ENCODE measurements around the gene NEDD4. TPM values are rescaled to one million over a fixed set of nuclear protein-coding genes. Genes with fewer than 3 reads are reported as not detected.

Gene NEDD4
- polyA plus RNA-seq, 1 of the 3 experiments (the other 2 are of a cell fraction): 12.9 TPM

DNA sequence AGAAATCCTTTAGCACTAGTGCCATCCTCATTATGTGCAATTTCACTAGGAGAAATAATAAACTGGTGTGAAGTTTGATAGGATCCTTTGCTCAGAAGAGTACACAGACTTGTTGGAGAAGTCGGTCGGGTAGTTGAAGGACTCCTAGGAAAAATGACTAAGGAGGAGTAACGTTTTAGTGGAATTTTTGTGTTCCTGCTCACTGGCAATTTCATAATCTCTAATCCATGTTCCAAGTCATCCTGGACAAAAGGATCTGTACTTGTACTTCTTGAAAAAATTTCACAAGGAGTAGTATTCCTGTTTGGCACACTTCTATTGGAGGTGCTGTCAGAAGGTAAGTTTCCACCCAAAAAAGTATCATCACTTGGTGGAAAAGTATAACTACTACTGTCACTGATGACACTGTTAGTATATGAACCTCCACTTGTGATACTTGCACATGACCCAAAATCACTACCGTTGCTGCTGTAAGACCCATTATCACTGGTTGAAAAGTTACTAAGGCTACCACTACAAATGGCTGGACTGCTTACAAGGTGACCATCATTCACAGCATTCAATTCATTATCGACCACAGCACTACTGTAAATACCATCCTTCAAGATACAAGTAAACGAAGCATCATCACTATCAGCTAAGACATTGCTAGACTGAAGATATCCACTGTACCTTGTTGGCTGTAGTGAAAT, 77.4 kb downstream of the NEDD4 start:
- WGBS (ENCODE audit: low lambda C conversion rate): 68% methylated on average over 6 of the region's 6 CpGs
- H3K27me3 ChIP-seq (ENCODE audit: insufficient read depth): no peaks in the 10 kb centered on the region
- H3K9me2 ChIP-seq: no peaks in the 10 kb centered on the region
- CTCF ChIA-PET: interaction anchor here (1.1 to 3.9 kb wide), 4 partner anchors 14 to 136 kb away, joined by 3 to 20 read pairs (median 10); no protein-coding TSS in a partner anchor
- peaks cover 48% of the 10 kb centered on the region for H3F3A ChIP-seq (replicated peaks; ENCODE audit: insufficient read depth)
- peaks cover 56% of the 10 kb centered on the region for H3K79me2 ChIP-seq (ENCODE audit: insufficient read depth)
- TF ChIP-seq ELF1 (IDR thresholded peaks at IDR 0.05): no peak
- no peak for TF ChIP-seq RFX5 (IDR thresholded peaks at IDR 0.05; ENCODE audit: low read length)
- TF ChIP-seq, protein P1, sequence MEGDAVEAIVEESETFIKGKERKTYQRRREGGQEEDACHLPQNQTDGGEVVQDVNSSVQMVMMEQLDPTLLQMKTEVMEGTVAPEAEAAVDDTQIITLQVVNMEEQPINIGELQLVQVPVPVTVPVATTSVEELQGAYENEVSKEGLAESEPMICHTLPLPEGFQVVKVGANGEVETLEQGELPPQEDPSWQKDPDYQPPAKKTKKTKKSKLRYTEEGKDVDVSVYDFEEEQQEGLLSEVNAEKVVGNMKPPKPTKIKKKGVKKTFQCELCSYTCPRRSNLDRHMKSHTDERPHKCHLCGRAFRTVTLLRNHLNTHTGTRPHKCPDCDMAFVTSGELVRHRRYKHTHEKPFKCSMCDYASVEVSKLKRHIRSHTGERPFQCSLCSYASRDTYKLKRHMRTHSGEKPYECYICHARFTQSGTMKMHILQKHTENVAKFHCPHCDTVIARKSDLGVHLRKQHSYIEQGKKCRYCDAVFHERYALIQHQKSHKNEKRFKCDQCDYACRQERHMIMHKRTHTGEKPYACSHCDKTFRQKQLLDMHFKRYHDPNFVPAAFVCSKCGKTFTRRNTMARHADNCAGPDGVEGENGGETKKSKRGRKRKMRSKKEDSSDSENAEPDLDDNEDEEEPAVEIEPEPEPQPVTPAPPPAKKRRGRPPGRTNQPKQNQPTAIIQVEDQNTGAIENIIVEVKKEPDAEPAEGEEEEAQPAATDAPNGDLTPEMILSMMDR (IDR thresholded peaks at IDR 0.05): no peak
- TF ChIP-seq, protein P2, sequence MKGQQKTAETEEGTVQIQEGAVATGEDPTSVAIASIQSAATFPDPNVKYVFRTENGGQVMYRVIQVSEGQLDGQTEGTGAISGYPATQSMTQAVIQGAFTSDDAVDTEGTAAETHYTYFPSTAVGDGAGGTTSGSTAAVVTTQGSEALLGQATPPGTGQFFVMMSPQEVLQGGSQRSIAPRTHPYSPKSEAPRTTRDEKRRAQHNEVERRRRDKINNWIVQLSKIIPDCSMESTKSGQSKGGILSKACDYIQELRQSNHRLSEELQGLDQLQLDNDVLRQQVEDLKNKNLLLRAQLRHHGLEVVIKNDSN (IDR thresholded peaks at IDR 0.05; ENCODE audit: borderline replicate concordance, low read depth): no peak
- TF ChIP-seq, protein P3, sequence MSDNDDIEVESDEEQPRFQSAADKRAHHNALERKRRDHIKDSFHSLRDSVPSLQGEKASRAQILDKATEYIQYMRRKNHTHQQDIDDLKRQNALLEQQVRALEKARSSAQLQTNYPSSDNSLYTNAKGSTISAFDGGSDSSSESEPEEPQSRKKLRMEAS (IDR thresholded peaks at IDR 0.05; ENCODE audit: low read depth): no peak
- TF ChIP-seq CHD2 (IDR thresholded peaks at IDR 0.05; ENCODE audit: low read length, partially characterized antibody): no peak
- TF ChIP-seq, protein P4, sequence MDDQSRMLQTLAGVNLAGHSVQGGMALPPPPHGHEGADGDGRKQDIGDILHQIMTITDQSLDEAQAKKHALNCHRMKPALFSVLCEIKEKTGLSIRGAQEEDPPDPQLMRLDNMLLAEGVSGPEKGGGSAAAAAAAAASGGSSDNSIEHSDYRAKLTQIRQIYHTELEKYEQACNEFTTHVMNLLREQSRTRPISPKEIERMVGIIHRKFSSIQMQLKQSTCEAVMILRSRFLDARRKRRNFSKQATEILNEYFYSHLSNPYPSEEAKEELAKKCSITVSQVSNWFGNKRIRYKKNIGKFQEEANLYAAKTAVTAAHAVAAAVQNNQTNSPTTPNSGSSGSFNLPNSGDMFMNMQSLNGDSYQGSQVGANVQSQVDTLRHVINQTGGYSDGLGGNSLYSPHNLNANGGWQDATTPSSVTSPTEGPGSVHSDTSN (IDR thresholded peaks at IDR 0.05): no peak
- TF ChIP-seq RAD21 (IDR thresholded peaks at IDR 0.05; ENCODE audit: low read length): no peak
- no peak for TF ChIP-seq JUND (IDR thresholded peaks at IDR 0.05)
- no peak for TF ChIP-seq RXRA (IDR thresholded peaks at IDR 0.05; ENCODE audit: borderline replicate concordance, low read depth)
- TF ChIP-seq SMC3 (IDR thresholded peaks at IDR 0.05; ENCODE audit: low read depth, low read length): no peak
- H3K9ac ChIP-seq: peak overlapping the region; percentile 74; the same call in 1 of the 2 replicates
- no peak overlapping the region for H2AFZ ChIP-seq (ENCODE audit: low read depth)
- no peaks in the 10 kb centered on the region for H4K20me1 ChIP-seq (ENCODE audit: insufficient read depth)
- peaks cover 6 to 27% of the 10 kb centered on the region in 2 experiments; a peak in 3 of 4 replicates for H3K4me1 ChIP-seq (ENCODE audit: control insufficient read depth in 1 of 2, insufficient read depth in 2 of 2, low read depth in 1 of 2, low read length in 1 of 2)
- H3K4me2 ChIP-seq: peak overlapping the region; percentile 75
- H3K27ac ChIP-seq (ENCODE audit: low read depth in 2 of 2, low read length in 1 of 2): peak overlapping the region; percentile 58 to 89; a peak in 3 of 4 replicates
- DNase-seq: no peak
- POLR2A ChIA-PET: no interaction called here
- no peaks in the 10 kb centered on the region for H3K9me3 ChIP-seq
- peak overlapping the region; percentile 39 to 63; a peak in 3 of 4 replicates for H3K4me3 ChIP-seq (ENCODE audit: low read depth in 2 of 2, low read length in 1 of 2)
- H3K36me3 ChIP-seq (replicated peaks in 1 of 2; ENCODE audit: control insufficient read depth in 1 of 2, insufficient read depth in 2 of 2, low read length in 1 of 2): no peaks in the 10 kb centered on the region

DNA sequence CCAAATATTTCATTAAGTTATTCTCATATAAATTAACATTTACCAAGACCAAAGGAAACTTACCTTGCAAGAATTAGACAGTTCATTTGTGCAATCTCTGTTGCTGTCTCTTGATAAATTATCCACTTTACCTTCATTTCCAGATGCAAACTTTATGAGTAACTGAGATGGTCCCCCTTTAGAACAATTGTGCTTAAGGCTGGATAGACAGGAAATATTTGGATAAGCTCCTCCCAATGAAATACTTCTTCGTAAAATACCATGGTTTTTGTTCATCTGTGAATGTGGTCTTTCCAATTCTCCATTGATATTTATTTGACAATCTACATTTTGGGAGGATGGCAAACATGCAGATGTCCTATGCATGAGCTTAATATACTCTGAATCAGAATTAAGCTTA, 78.2 kb downstream of the NEDD4 start:
- Histone ChIP-seq H4K20me1 (ENCODE audit: insufficient read depth) (no peaks in the 10 kb centered on the region), H3K27ac (ENCODE audit: low read depth in 2 of 2, low read length in 1 of 2) (peak overlapping the region; percentile 58 to 89), H2AFZ (ENCODE audit: low read depth) (no peak overlapping the region; the same call in 1 of the 2 replicates), H3F3A (replicated peaks; ENCODE audit: insufficient read depth) (peaks cover 55% of the 10 kb centered on the region), H3K9ac (peak overlapping the region; percentile 74; the same call in 1 of the 2 replicates), H3K4me1 (ENCODE audit: control insufficient read depth in 1 of 2, insufficient read depth in 2 of 2, low read depth in 1 of 2, low read length in 1 of 2) (peaks cover 8 to 27% of the 10 kb centered on the region in 2 experiments; a peak in 3 of 4 replicates), H3K9me3 (no peaks in the 10 kb centered on the region), H3K9me2 (no peaks in the 10 kb centered on the region), H3K4me2 (peak overlapping the region; percentile 75), H3K4me3 (ENCODE audit: low read depth in 2 of 2, low read length in 1 of 2) (peak overlapping the region; percentile 39 to 63; a peak in 3 of 4 replicates), H3K27me3 (ENCODE audit: insufficient read depth) (no peaks in the 10 kb centered on the region), H3K36me3 (replicated peaks in 1 of 2; ENCODE audit: control insufficient read depth in 1 of 2, insufficient read depth in 2 of 2, low read length in 1 of 2) (no peaks in the 10 kb centered on the region), H3K79me2 (ENCODE audit: insufficient read depth) (peaks cover 64% of the 10 kb centered on the region)
- POLR2A ChIA-PET: no interaction called here
- 43% methylated on average over 1 of the region's 1 CpG for WGBS (ENCODE audit: low lambda C conversion rate)
- CTCF ChIA-PET: interaction anchor here (1.1 kb wide), 1 partner anchor 18 kb away, joined by 3 read pairs; no protein-coding TSS in a partner anchor
- DNase-seq: no peak
- no peak for TF ChIP-seq RCOR1 (IDR thresholded peaks at IDR 0.05; ENCODE audit: low read length)
- TF ChIP-seq ELF1 (IDR thresholded peaks at IDR 0.05): no peak
- TF ChIP-seq, protein P2 (IDR thresholded peaks at IDR 0.05; ENCODE audit: borderline replicate concordance, low read depth): no peak
- no peak for TF ChIP-seq JUND (IDR thresholded peaks at IDR 0.05)
- no peak for TF ChIP-seq FOXJ3 (CRISPR knock-in tag; IDR thresholded peaks at IDR 0.05)
- TF ChIP-seq, protein P5, sequence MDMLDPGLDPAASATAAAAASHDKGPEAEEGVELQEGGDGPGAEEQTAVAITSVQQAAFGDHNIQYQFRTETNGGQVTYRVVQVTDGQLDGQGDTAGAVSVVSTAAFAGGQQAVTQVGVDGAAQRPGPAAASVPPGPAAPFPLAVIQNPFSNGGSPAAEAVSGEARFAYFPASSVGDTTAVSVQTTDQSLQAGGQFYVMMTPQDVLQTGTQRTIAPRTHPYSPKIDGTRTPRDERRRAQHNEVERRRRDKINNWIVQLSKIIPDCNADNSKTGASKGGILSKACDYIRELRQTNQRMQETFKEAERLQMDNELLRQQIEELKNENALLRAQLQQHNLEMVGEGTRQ (IDR thresholded peaks at IDR 0.05; ENCODE audit: borderline replicate concordance, low read depth, low read length): no peak
- TF ChIP-seq, protein P1 (IDR thresholded peaks at IDR 0.05): no peak
- TF ChIP-seq MEF2A (IDR thresholded peaks at IDR 0.05; ENCODE audit: borderline replicate concordance, low read depth): no peak
- TF ChIP-seq GABPA (IDR thresholded peaks at IDR 0.05; ENCODE audit: low read depth): no peak
- TF ChIP-seq GATA2 (CRISPR knock-in tag; IDR thresholded peaks at IDR 0.05): no peak
- TF ChIP-seq NFIC (IDR thresholded peaks at IDR 0.05; ENCODE audit: borderline replicate concordance): no peak
